IMR-90 (cell line): ENCODE measurements around the gene ELOA. TPM values are rescaled to one million over a fixed set of nuclear protein-coding genes. Genes with fewer than 3 reads are reported as not detected.
A peak's percentile ranks its signal among the peaks of the same experiment; 100 is the strongest.

Experiments
- ATAC-seq: fragments of 200-7000 bp; cut with Tn5 transposase; 2 replicates; pipeline ENCODE4 v1.9.1; 2020; ENCODE audit warnings: low read depth, mild to moderate bottlenecking, moderate library complexity
- BruUV-seq: library from RNA; stranded (reverse); fragments of 400-500 nt; replicated peaks from 2 replicates; lab custom pipeline; 2021; lab: Mats Ljungman, UMichigan
- CTCF ChIA-PET: fragments of 300-600 bp; formaldehyde crosslinking; extraction: SDS; loops from one replicate; lab custom pipeline; 2021; ENCODE audit warnings: antibody characterized with exemption; lab: Yijun Ruan, JAX
- POLR2A ChIA-PET: fragments of 300-600 bp; sonication (Branson Sonifier 250); formaldehyde crosslinking; loops from one replicate; lab custom pipeline; 2022; ENCODE audit warnings: antibody characterized with exemption; ENCODE audit not compliant: unreplicated experiment; lab: Charles Lee
- DNase-seq: peaks from one replicate; pipeline ENCODE4 v3.0.0; 2013
- H2AFZ ChIP-seq: replicated peaks from 2 replicates; pipeline ENCODE3; 2013; ENCODE audit warnings: low read length, mild to moderate bottlenecking; ENCODE audit not compliant: poor library complexity
- H2AK5ac ChIP-seq: 2 replicates; pipeline ENCODE4 v1.6.1; 2013; ENCODE audit warnings: low read depth, low read length, inconsistent platforms
- H2AK9ac ChIP-seq: replicated peaks from 2 replicates; pipeline ENCODE3; 2013; ENCODE audit warnings: mild to moderate bottlenecking, low read depth, low read length, moderate library complexity; ENCODE audit not compliant: poor library complexity
- H2BK120ac ChIP-seq: 2 replicates; pipeline ENCODE4 v1.6.1; 2013; ENCODE audit warnings: low read depth, low read length, inconsistent platforms
- H2BK15ac ChIP-seq: 3 replicates; pipeline ENCODE4 v1.6.1; 2013; ENCODE audit warnings: low read depth, low read length, inconsistent platforms
- H2BK20ac ChIP-seq: 2 replicates; pipeline ENCODE4 v1.6.1; 2013; ENCODE audit warnings: low read depth, mild to moderate bottlenecking, inconsistent platforms, low read length, moderate library complexity
- H2BK5ac ChIP-seq: 2 replicates; pipeline ENCODE4 v1.6.1; 2013; ENCODE audit warnings: mild to moderate bottlenecking, low read depth, low read length, inconsistent platforms; ENCODE audit not compliant: poor library complexity, severe bottlenecking
- H3K14ac ChIP-seq: replicated peaks from 2 replicates; pipeline ENCODE4 v1.6.1; 2013; ENCODE audit warnings: low read depth, low read length, inconsistent platforms
- H3K18ac ChIP-seq: 2 replicates; pipeline ENCODE4 v1.6.1; 2013; ENCODE audit warnings: low read depth, low read length, control low read depth
- H3K23ac ChIP-seq: 2 replicates; pipeline ENCODE4 v1.6.1; 2013; ENCODE audit warnings: low read depth, low read length, inconsistent platforms
- H3K27ac ChIP-seq: 2 replicates; pipeline ENCODE4 v1.5.1; 2013; ENCODE audit warnings: mild to moderate bottlenecking, control low read depth, low read length; ENCODE audit not compliant: insufficient read depth
- H3K27me3 ChIP-seq: 2 replicates; pipeline ENCODE4 v1.6.1; 2013; ENCODE audit warnings: low read length; ENCODE audit not compliant: control insufficient read depth, insufficient read depth
- H3K36me3 ChIP-seq: 2 replicates; pipeline ENCODE4 v1.6.1; 2013; ENCODE audit warnings: low read length, mixed read lengths; ENCODE audit not compliant: control insufficient read depth, insufficient read depth
- H3K4ac ChIP-seq: 2 replicates; pipeline ENCODE4 v1.6.1; 2013; ENCODE audit warnings: low read depth, low read length, inconsistent platforms
- H3K4me1 ChIP-seq: 2 replicates; pipeline ENCODE4 v1.6.1; 2013; ENCODE audit warnings: low read length, mixed read lengths; ENCODE audit not compliant: control insufficient read depth, insufficient read depth
- H3K4me2 ChIP-seq: 2 replicates; pipeline ENCODE4 v1.6.1; 2013; ENCODE audit warnings: low read depth, mild to moderate bottlenecking, control low read depth, low read length, moderate library complexity
- H3K4me3 ChIP-seq: 2 replicates; pipeline ENCODE4 v1.5.1; 2013; ENCODE audit warnings: low read depth, mild to moderate bottlenecking, control low read depth, low read length, moderate library complexity; ENCODE audit not compliant: insufficient read depth
- H3K56ac ChIP-seq: 2 replicates; pipeline ENCODE4 v1.6.1; 2013; ENCODE audit warnings: low read length, inconsistent platforms; ENCODE audit not compliant: insufficient read depth; ENCODE audit errors: extremely low read depth
- H3K79me1 ChIP-seq, 2 experiments: 2 replicates each; pipeline ENCODE4 v1.6.1; 2013; ENCODE audit warnings: low read length in 2 of 2, inconsistent platforms in 1 of 2, low read depth in 1 of 2
- H3K9ac ChIP-seq: 2 replicates; pipeline ENCODE4 v1.6.1; 2013; ENCODE audit warnings: low read depth, low read length, control low read depth
- H3K9me1 ChIP-seq: 2 replicates; pipeline ENCODE4 v1.6.1; 2013; ENCODE audit warnings: low read length, inconsistent platforms; ENCODE audit not compliant: insufficient read depth
- H3K9me3 ChIP-seq: 2 replicates; pipeline ENCODE4 v1.6.1; 2013; ENCODE audit warnings: low read length; ENCODE audit not compliant: control insufficient read depth, insufficient read depth
- H4K20me1 ChIP-seq: 2 replicates; pipeline ENCODE4 v1.6.1; 2013; ENCODE audit warnings: low read length, inconsistent platforms; ENCODE audit not compliant: insufficient read depth
- H4K5ac ChIP-seq: 2 replicates; pipeline ENCODE4 v1.6.1; 2013; ENCODE audit warnings: mild to moderate bottlenecking, low read depth, low read length, control low read depth
- H4K8ac ChIP-seq, 2 experiments: 2 replicates each; pipeline ENCODE4 v1.6.1; 2013; ENCODE audit warnings: low read depth in 2 of 2, low read length in 2 of 2, control low read depth in 1 of 2, inconsistent platforms in 1 of 2
- H4K91ac ChIP-seq: 2 replicates; pipeline ENCODE4 v1.6.1; 2013; ENCODE audit warnings: low read depth, low read length, inconsistent platforms; ENCODE audit not compliant: insufficient read depth
- BHLHE40 ChIP-seq: fragments of 150-350 bp; IDR thresholded peaks from 2 replicates; pipeline ENCODE4 v1.6.1; 2016; ENCODE audit warnings: mild to moderate bottlenecking, low read depth, low read length
- CHD1 ChIP-seq: IDR thresholded peaks from 2 replicates; pipeline ENCODE4 v1.6.1; 2012; ENCODE audit warnings: low read depth, low read length, improper control_type of control experiment
- FOS ChIP-seq: fragments of 150-350 bp; IDR thresholded peaks from 2 replicates; pipeline ENCODE4 v1.6.1; 2016; ENCODE audit warnings: low read depth, low read length
- MAZ ChIP-seq: IDR thresholded peaks from 2 replicates; pipeline ENCODE4 v1.6.1; 2012; ENCODE audit warnings: low read depth, mild to moderate bottlenecking, low read length, improper control_type of control experiment, moderate library complexity, borderline replicate concordance
- MXI1 ChIP-seq: IDR thresholded peaks from 2 replicates; pipeline ENCODE4 v1.6.1; 2012; ENCODE audit warnings: low read depth, mild to moderate bottlenecking, low read length, moderate library complexity, borderline replicate concordance
- NFE2L2 ChIP-seq: fragments of 150-350 bp; IDR thresholded peaks from 2 replicates; pipeline ENCODE4 v1.6.1; 2016; ENCODE audit warnings: low read depth, mild to moderate bottlenecking, low read length
- POLR2A ChIP-seq: IDR thresholded peaks from 2 replicates; pipeline ENCODE4 v1.6.1; 2012; ENCODE audit warnings: mild to moderate bottlenecking, low read depth, low read length
- RAD21 ChIP-seq: IDR thresholded peaks from 2 replicates; pipeline ENCODE4 v1.6.1; 2012; ENCODE audit warnings: low read length, improper control_type of control experiment
- RFX5 ChIP-seq: IDR thresholded peaks from 2 replicates; pipeline ENCODE4 v1.8.0; 2012; ENCODE audit warnings: low read depth, mild to moderate bottlenecking, low read length, moderate library complexity
- SMC3 ChIP-seq: fragments of 150-350 bp; IDR thresholded peaks from 2 replicates; pipeline ENCODE4 v1.6.1; 2016; ENCODE audit warnings: low read depth, mild to moderate bottlenecking, antibody characterized with exemption, low read length, moderate library complexity
- WGBS, 2 experiments: methylation state at CpG; one replicate each; pipeline versions ENCODE4 v1.1.5 to v1.1.7; 2013; ENCODE audit warnings: missing lambda C conversion rate in 2 of 2; ENCODE audit not compliant: insufficient read length in 1 of 2; ENCODE audit errors: extremely low coverage in 2 of 2; 5-methylcytosine and 5-hydroxymethylcytosine counted together
- dilution Hi-C: fragments of 300-500 bp; cut with HindIII; formaldehyde crosslinking; loops from one replicate; pipeline ENCODE4 v1.14.3; 2018; ENCODE audit warnings: low sequenced_read_pairs; ENCODE audit not compliant: unreplicated experiment
- in situ Hi-C: fragments of 300-500 bp; cut with MboI; formaldehyde crosslinking; loops from 3 replicates; pipeline ENCODE4 v1.14.3; 2019; ENCODE audit warnings: low sequenced_read_pairs, inconsistent platforms, mixed read lengths
- intact Hi-C: fragments of 100-400 bp; cut with micrococcal nuclease; formaldehyde crosslinking; loops from 2 replicates; pipeline ENCODE4 v1.10.0; 2022
- polyA plus RNA-seq, 3 experiments: library from polyadenylated mRNA; depleted of rRNA; stranded (reverse); fragments of >200 nt; gene quantifications; 2 replicates each; pipeline ENCODE4 v1.2.3, GENCODE V29; 2012; ENCODE audit warnings: low replicate concordance in 1 of 3
- total RNA-seq: library from RNA; depleted of rRNA; stranded (reverse); fragments of >200 nt; gene quantifications from 2 replicates; pipeline ENCODE4 v1.2.3, GENCODE V29; 2012
- TF ChIP-seq, protein P1 (sequence below): fragments of 150-350 bp; IDR thresholded peaks from 2 replicates; pipeline ENCODE4 v1.6.1; 2016; ENCODE audit warnings: low read depth, mild to moderate bottlenecking, low read length, moderate library complexity, borderline replicate concordance
- TF ChIP-seq, protein P2 (sequence below): fragments of 150-350 bp; IDR thresholded peaks from 2 replicates; pipeline ENCODE4 v1.6.1; 2017; ENCODE audit warnings: mild to moderate bottlenecking, antibody characterized with exemption, low read length, low read depth

The ELOA gene
- total and polyA plus RNA-seq, 2 of the 4 experiments (the other 2 are of a cell fraction): 22.9 to 40.7 TPM

DNA sequence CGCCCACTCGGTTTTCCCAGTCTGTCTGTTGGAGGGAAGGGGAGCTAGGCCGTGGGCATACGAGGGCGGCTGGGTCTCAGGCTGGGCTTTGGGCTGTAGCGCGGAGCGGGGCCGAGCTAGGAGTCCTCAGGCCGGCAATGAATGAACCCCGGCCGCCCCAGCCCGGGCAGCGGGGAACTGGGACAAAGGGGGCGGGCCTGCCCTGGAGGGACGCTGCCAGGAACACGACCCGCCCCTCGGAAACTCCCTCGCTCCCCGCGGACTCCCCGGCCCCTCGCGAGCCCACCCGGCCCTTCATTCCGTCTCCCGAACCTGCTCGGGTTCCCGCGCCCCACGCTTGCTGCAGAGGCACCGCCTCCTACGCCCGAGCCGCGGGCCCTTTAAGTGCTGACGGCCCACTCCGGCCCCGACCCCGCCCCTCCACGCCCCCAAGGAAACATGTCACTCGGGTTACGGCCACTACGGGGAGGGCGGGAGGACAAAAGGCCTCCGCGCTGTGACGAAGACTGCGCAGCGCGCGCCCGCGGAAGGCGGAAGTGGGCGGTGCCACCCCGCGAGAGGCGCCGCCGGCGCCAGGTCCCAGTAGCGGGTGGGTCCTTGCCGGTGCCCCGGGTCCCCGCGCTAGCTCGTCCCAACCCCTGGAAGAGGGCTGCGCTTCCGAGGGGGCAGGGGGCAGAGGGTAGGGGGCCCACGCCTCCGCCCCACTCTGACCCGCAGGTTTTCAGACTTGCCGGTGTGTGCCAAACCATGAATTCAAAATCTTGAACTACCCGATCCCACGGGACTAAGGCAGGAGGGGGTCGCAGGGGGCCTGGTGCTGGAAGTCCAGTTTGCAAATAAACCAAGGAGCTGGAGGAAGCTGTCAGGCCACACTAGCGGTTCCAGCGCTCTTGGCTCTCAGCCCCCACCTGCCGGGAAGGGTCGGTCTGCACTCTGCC lies 57.4 kb downstream of the ELOA start, which contains the start of gene GALE:
Gene GALE (minus strand): TSS at position 355 of the 938 bp plus-strand sequence. CDS start 1,747 bp downstream, outside the sequence.
- ATAC-seq: peak; percentile 92
- Histone ChIP-seq H3K56ac (peak within 1 kb of the TSS; percentile 84), H3K9me3 (no peaks in the 10 kb centered on the region), H3K14ac (peak within 1 kb of the TSS; percentile 98), H4K8ac (peak within 1 kb of the TSS; percentile 63 to 96), H3K79me1 (peaks cover 17 to 37% of the 10 kb centered on the region in 2 experiments), H3K4ac (peak within 1 kb of the TSS; percentile 96), H3K27ac (peak within 1 kb of the TSS; percentile 75), H2BK15ac (peak within 1 kb of the TSS; percentile 74; the same call in 2 of the 3 replicates), H3K18ac (peak within 1 kb of the TSS; percentile 39; the same call in 1 of the 2 replicates), H2AK9ac (peak within 1 kb of the TSS; percentile 98), H3K27me3 (no peaks in the 10 kb centered on the region), H2AK5ac (peak within 1 kb of the TSS; percentile 91), H4K5ac (peak within 1 kb of the TSS; percentile 51; the same call in 1 of the 2 replicates), H2BK5ac (peak within 1 kb of the TSS; percentile 82), H2BK120ac (peak within 1 kb of the TSS; percentile 45), H3K9me1 (peaks cover 12% of the 10 kb centered on the region; the same call in 1 of the 2 replicates), H3K4me3 (peak within 1 kb of the TSS; percentile 67), H4K91ac (peak within 1 kb of the TSS; percentile 87), H3K36me3 (peaks cover 23% of the 10 kb centered on the region), H3K23ac (peak within 1 kb of the TSS; percentile 97), H2AFZ (peak within 1 kb of the TSS; percentile 94), H2BK20ac (no peak within 1 kb of the TSS), H3K4me2 (peak within 1 kb of the TSS; percentile 98), H4K20me1 (no peaks in the 10 kb centered on the region), H3K9ac (peak within 1 kb of the TSS; percentile 81), H3K4me1 (peaks cover 7% of the 10 kb centered on the region; the same call in 1 of the 2 replicates)
- intact Hi-C loops (no loop called here), in situ Hi-C loops (no loop called here), dilution Hi-C loops (no loop called here)
- 0% methylated on average over 36 of the region's 82 CpGs; no CpG with 5 or more reads in 1 of the 2 experiments for WGBS, 2 experiments
- DNase-seq: peak; percentile 92
- BruUV-seq: no TSS peak
- CTCF ChIA-PET: no interaction called here
- POLR2A ChIA-PET: no interaction called here
- TF ChIP-seq, protein P1, sequence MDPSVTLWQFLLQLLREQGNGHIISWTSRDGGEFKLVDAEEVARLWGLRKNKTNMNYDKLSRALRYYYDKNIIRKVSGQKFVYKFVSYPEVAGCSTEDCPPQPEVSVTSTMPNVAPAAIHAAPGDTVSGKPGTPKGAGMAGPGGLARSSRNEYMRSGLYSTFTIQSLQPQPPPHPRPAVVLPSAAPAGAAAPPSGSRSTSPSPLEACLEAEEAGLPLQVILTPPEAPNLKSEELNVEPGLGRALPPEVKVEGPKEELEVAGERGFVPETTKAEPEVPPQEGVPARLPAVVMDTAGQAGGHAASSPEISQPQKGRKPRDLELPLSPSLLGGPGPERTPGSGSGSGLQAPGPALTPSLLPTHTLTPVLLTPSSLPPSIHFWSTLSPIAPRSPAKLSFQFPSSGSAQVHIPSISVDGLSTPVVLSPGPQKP: no peak
- TF ChIP-seq POLR2A (peak; percentile 53; the same call in 1 of the 2 replicates), RAD21 (no peak), RFX5 (no peak), BHLHE40 (no peak), MAZ (peak; percentile 82; the same call in 1 of the 2 replicates), SMC3 (no peak), NFE2L2 (no peak), MXI1 (0 out of 2 replicates have a peak, but pooled peaks have one; percentile 45), FOS (no peak), CHD1 (no peak)
- TF ChIP-seq, protein P2, sequence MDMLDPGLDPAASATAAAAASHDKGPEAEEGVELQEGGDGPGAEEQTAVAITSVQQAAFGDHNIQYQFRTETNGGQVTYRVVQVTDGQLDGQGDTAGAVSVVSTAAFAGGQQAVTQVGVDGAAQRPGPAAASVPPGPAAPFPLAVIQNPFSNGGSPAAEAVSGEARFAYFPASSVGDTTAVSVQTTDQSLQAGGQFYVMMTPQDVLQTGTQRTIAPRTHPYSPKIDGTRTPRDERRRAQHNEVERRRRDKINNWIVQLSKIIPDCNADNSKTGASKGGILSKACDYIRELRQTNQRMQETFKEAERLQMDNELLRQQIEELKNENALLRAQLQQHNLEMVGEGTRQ: no peak
